Neural progenitor cell (in vitro differentiated cells): ENCODE data around the gene PTPRG.

Source experiments
- CTCF ChIP-seq: fragments of 200-600 bp; sonication (generic); IDR thresholded peaks from 2 replicates; pipeline ENCODE4 v1.5.1; 2017; ENCODE audit warnings: antibody characterized with exemption, mild to moderate bottlenecking
- EZH2 ChIP-seq: fragments of 200-600 bp; sonication (generic); IDR thresholded peaks from 2 replicates; pipeline ENCODE4 v1.6.1; 2017; ENCODE audit warnings: antibody characterized with exemption, mild to moderate bottlenecking, moderate library complexity
- EZH2phosphoT487 ChIP-seq: fragments of 200-600 bp; sonication (generic); IDR thresholded peaks from 2 replicates; pipeline ENCODE4 v1.6.1; 2017; ENCODE audit warnings: antibody characterized with exemption

DNA sequence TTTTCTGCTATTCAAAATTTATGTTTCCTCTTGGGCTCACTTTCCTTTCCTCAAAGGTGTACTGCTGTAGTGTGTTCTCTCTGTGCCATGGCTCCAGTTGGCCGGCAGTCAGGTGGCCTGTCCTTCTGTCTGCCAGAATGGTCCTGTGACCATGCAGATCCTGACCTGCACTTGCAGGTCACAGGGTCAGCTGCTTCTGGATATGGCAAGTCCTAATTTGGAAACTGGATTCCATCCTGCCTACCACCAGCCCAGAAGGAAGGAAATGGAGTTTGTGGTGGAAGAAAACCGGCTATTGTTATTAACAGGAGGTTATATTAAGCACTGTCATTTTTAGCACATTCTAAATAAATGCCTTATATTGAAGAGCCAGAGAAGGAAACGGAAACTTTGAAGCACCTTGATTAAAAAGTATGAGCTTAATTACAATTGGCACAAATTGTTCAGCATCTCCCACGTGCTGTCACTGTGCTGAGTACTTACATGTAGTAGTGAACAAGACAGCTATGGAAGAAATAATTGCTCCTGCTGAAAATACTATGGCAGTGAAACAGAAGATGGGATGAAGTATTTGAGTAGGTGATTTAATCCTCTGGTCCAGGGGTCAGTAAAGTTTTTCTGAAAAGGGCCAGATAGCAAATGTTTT, 362.8 kb downstream of the PTPRG start:
- TF ChIP-seq CTCF (no peak), EZH2 (no peak), EZH2phosphoT487 (no peak)
